Liver (tissue), 3 donors: Measurements from ENCODE around the gene H2BK1.
A peak's percentile ranks its signal among the peaks of the same experiment; 100 is the strongest.

Source experiments
- CTCF ChIP-seq: fragments of 150-350 bp; IDR thresholded peaks from 2 replicates; pipeline ENCODE4 v1.5.1; 2017; ENCODE audit warnings: improper control_type of control experiment, low read depth, low read length; ENCODE audit not compliant: missing input control
- MAX ChIP-seq: IDR thresholded peaks from 2 replicates; pipeline ENCODE4 v1.6.1; 2016; ENCODE audit warnings: antibody characterized with exemption
- REST ChIP-seq: IDR thresholded peaks from 2 replicates; pipeline ENCODE4 v1.6.1; 2016; ENCODE audit warnings: antibody characterized with exemption, mild to moderate bottlenecking
- SP1 ChIP-seq: IDR thresholded peaks from 2 replicates; pipeline ENCODE4 v1.6.1; 2018; ENCODE audit warnings: antibody characterized with exemption, mild to moderate bottlenecking
- TAF1 ChIP-seq: conservative IDR thresholded peaks from 2 replicates; pipeline ENCODE4 v1.6.1; 2016; ENCODE audit warnings: antibody characterized with exemption, mild to moderate bottlenecking
- YY1 ChIP-seq: IDR thresholded peaks from 2 replicates; pipeline ENCODE4 v1.6.1; 2016; ENCODE audit warnings: antibody characterized with exemption, mild to moderate bottlenecking
- donor health status: healthy.
- donor health status: healthy.

GRCh38 chr7:151172273-151173141 is 37.8 kb downstream of the H2BK1 start:
- TF ChIP-seq CTCF = peak; percentile 100
- no peak for TF ChIP-seq REST
- TF ChIP-seq MAX = no peak
- no peak for TF ChIP-seq YY1
- no peak for TF ChIP-seq SP1
- TF ChIP-seq TAF1 = no peak
